Fibroblast of lung (primary cell): ENCODE data around the gene SIGLEC6. TPM values are rescaled to one million over a fixed set of nuclear protein-coding genes. Genes with fewer than 3 reads are reported as not detected.

ENCODE experiments used
- DNase-seq, 2 donors: peaks; one replicate each; pipeline versions ENCODE4 v3.0.0 to v3.0.0-alpha.2; 2010; ENCODE audit warnings: low read depth in 2 of 2
- H2AFZ ChIP-seq: 2 replicates; pipeline ENCODE4 v1.5.1; 2012; ENCODE audit warnings: low read length, control low read depth, inconsistent platforms
- H3K27ac ChIP-seq: 2 replicates; pipeline ENCODE4 v1.5.1; 2011; ENCODE audit warnings: low read length, control low read depth; ENCODE audit not compliant: insufficient read depth
- H3K27me3 ChIP-seq: 2 replicates; pipeline ENCODE4 v1.5.1; 2011; ENCODE audit warnings: mild to moderate bottlenecking, low read length; ENCODE audit not compliant: control insufficient read depth, insufficient read depth
- H3K36me3 ChIP-seq: 2 replicates; pipeline ENCODE4 v1.5.1; 2011; ENCODE audit warnings: low read length; ENCODE audit not compliant: control insufficient read depth, insufficient read depth
- H3K4me1 ChIP-seq: 2 replicates; pipeline ENCODE4 v1.5.1; 2011; ENCODE audit warnings: low read length; ENCODE audit not compliant: control insufficient read depth, insufficient read depth; ENCODE audit errors: extremely low read depth
- H3K4me2 ChIP-seq: 2 replicates; pipeline ENCODE4 v1.5.1; 2011; ENCODE audit warnings: low read length, control low read depth; ENCODE audit not compliant: insufficient read depth; ENCODE audit errors: extremely low read depth
- H3K4me3 ChIP-seq, 4 experiments: fragments of 200-600 bp in 1 of 4; sonication (generic) in 1 of 4; replicated peaks in 1 of 4; 2 replicates each; pipeline ENCODE4 v1.5.1; 2011 to 2016; ENCODE audit warnings: low read length in 4 of 4, low read depth in 3 of 4, mild to moderate bottlenecking in 3 of 4, control low read depth in 2 of 4, inconsistent platforms in 1 of 4, mixed read lengths in 1 of 4; ENCODE audit not compliant: insufficient read depth in 1 of 4; ENCODE audit errors: control extremely low read depth in 1 of 4
- H3K79me2 ChIP-seq: 2 replicates; pipeline ENCODE4 v1.5.1; 2012; ENCODE audit warnings: mild to moderate bottlenecking, low read length, inconsistent platforms; ENCODE audit not compliant: control insufficient read depth, insufficient read depth
- H3K9ac ChIP-seq: 2 replicates; pipeline ENCODE4 v1.5.1; 2011; ENCODE audit warnings: mild to moderate bottlenecking, low read length, control low read depth; ENCODE audit not compliant: insufficient read depth
- H3K9me3 ChIP-seq: 2 replicates; pipeline ENCODE4 v1.5.1; 2012; ENCODE audit warnings: low read depth, low read length; ENCODE audit not compliant: control insufficient read depth, insufficient read depth
- H4K20me1 ChIP-seq: 2 replicates; pipeline ENCODE4 v1.5.1; 2011; ENCODE audit warnings: low read length; ENCODE audit not compliant: control insufficient read depth, insufficient read depth; ENCODE audit errors: extremely low read depth
- CTCF ChIP-seq, 2 donors: IDR thresholded peaks in 1 of 2; conservative IDR thresholded peaks in 1 of 2; 1 replicate in 1 of 2; 2 replicates in 1 of 2; pipeline ENCODE4 v1.5.1; 2011 to 2012; ENCODE audit warnings: low read length in 2 of 2, control low read depth in 1 of 2, inconsistent platforms in 1 of 2, low read depth in 1 of 2, mild to moderate bottlenecking in 1 of 2
- EZH2 ChIP-seq: IDR thresholded peaks from 2 replicates; pipeline ENCODE4 v1.5.1; 2012; ENCODE audit warnings: low read length, control low read depth, mild to moderate bottlenecking; ENCODE audit errors: missing control alignments
- polyA plus RNA-seq, 2 donors: library from polyadenylated mRNA; depleted of rRNA in 1 of 2; stranded (reverse) in 1 of 2; unstranded in 1 of 2; fragments of >200 nt; gene quantifications; 2 replicates each; pipeline ENCODE4 v1.2.1, GENCODE V29; 2011 to 2012; ENCODE audit warnings: missing spikeins in 1 of 2
- total RNA-seq: library from RNA; depleted of rRNA; stranded (reverse); fragments of >200 nt; gene quantifications from 2 replicates; pipeline ENCODE4 v1.2.1, GENCODE V29; 2014

SIGLEC6 gene
- total and polyA plus RNA-seq, 2 donors (not counting 1 experiment from before 2014, with no cell fraction given), result not detected

DNA sequence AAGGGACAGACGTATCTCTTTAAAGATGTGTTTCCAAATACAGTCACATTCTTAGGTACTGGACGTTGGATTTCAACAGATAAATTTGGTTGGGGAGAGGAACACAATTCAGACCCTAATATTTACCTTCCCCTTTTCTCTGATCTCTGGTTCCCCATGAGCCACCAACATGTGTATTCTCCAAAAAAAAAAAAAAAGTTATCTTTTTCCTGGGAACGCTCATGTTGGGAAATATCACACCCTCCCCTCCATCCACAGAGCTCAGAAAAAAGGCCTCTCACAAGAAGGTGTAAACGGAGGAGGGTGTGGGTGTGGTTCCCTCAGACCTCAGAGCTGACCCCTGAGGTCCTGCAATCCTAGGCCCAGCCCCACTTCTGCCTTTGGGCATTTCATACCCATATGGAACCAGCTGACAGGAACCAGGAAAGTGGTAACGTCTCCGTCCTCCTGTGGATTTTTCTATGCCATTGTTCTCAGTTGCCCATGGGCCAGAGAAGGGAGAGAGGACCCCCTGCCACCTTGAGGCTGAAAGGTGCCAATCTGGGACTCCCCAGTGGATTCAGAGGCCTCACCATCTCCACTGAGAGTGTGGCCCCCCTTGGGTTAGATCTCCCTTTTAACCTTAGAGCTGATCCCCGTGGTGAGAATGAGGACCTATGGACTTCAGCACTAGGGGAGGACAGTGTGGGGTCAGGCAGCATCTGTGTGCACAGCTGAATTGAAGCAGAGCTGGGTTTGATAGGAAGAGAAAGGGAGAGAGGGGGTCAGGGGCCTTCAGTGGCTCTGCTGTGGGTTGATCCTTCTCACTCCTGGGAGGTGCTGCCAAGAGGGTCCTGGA lies 21.4 kb downstream of the SIGLEC6 start:
- Histone ChIP-seq H3K9me3 (no peaks in the 10 kb centered on the region), H3K36me3 (no peaks in the 10 kb centered on the region), H3K79me2 (no peaks in the 10 kb centered on the region), H3K27me3 (no peaks in the 10 kb centered on the region), H4K20me1 (no peaks in the 10 kb centered on the region), H3K4me1 (no peaks in the 10 kb centered on the region), H3K4me2 (no peak overlapping the region), H3K27ac (no peak overlapping the region), H3K9ac (no peak overlapping the region), H3K4me3 (no peak overlapping the region), H2AFZ (no peak overlapping the region)
- no peak for DNase-seq
- TF ChIP-seq EZH2, result no peak
- TF ChIP-seq CTCF (conservative IDR thresholded peaks at IDR 0.05 in 1 of 2, IDR thresholded peaks at IDR 0.05 in 1 of 2; ENCODE audit: low read depth in 1 of 2, low read length in 2 of 2), result no peak

GRCh38 chr19:51508059-51508733 lies 23.3 kb downstream of the SIGLEC6 start:
- H3K4me2 ChIP-seq, result no peak overlapping the region
- H3K4me3 ChIP-seq, result no peak overlapping the region
- no peak for DNase-seq
- H3K9ac ChIP-seq, result no peak overlapping the region
- no peaks in the 10 kb centered on the region for H3K27me3 ChIP-seq
- TF ChIP-seq EZH2, result no peak
- TF ChIP-seq CTCF (conservative IDR thresholded peaks at IDR 0.05 in 1 of 2, IDR thresholded peaks at IDR 0.05 in 1 of 2; ENCODE audit: low read depth in 1 of 2, low read length in 2 of 2), result no peak
- H3K79me2 ChIP-seq, result no peaks in the 10 kb centered on the region
- no peaks in the 10 kb centered on the region for H3K4me1 ChIP-seq
- no peaks in the 10 kb centered on the region for H4K20me1 ChIP-seq
- no peaks in the 10 kb centered on the region for H3K9me3 ChIP-seq
- no peak overlapping the region for H3K27ac ChIP-seq
- no peaks in the 10 kb centered on the region for H3K36me3 ChIP-seq
- H2AFZ ChIP-seq, result no peak overlapping the region

DNA sequence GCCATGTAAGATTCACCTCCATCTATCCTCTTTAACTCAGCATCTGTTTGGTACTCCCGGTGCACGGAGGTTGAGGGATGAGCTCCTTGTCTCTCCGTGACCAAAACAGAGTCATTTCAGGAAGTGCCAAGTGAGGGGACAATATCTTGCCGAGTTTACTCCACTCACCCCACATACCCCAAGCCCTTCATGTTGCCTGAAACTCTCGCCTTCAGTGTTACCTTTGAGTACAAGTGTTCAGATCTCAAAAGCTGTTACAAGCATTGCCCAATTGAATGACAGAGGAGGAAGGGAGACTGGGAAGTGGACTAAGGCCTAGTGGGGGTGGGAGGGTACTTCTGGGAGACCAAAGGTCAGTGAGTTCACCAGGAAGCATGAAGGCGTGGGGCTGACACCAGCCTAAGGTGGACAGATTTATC lies 23.8 kb downstream of the SIGLEC6 start:
- TF ChIP-seq CTCF (conservative IDR thresholded peaks at IDR 0.05 in 1 of 2, IDR thresholded peaks at IDR 0.05 in 1 of 2; ENCODE audit: low read depth in 1 of 2, low read length in 2 of 2) (no peak), EZH2 (no peak)
- Histone ChIP-seq H3K36me3 (no peaks in the 10 kb centered on the region), H3K4me2 (no peak overlapping the region), H3K27ac (no peak overlapping the region), H3K9me3 (no peaks in the 10 kb centered on the region), H3K4me3 (no peak overlapping the region), H3K27me3 (no peaks in the 10 kb centered on the region), H3K4me1 (no peaks in the 10 kb centered on the region), H3K79me2 (no peaks in the 10 kb centered on the region), H4K20me1 (no peaks in the 10 kb centered on the region), H2AFZ (no peak overlapping the region), H3K9ac (no peak overlapping the region)
- no peak for DNase-seq
